Measurements from ENCODE around the gene XRCC4.

DNA sequence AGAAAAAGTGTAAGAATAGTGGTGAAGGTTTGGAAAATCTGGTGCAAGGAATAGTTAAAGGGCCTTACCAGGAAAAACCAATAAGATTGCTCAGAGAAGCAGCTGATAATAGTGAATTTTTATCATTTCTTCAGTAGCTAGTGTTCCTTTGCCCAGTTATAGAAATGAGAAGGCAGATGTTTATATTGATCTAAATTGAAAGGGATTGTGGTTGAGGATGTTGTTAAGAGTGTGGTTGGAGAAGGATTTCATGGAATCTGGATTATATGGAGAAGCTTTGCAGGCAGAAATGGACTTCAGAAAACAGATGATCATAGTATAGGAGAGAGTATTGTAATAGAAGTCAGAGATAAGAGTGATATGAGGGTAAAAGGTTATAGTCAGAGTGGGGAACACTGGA is 102.6 kb downstream of the XRCC4 start:
- TF ChIP-seq POLR2AphosphoS5 (IDR thresholded peaks at IDR 0.05): no peak
- TF ChIP-seq CTCF (IDR thresholded peaks at IDR 0.05; ENCODE audit: poor library complexity, severe bottlenecking): no peak
- no peak for TF ChIP-seq REST (IDR thresholded peaks at IDR 0.05; ENCODE audit: borderline replicate concordance)
- no peak for TF ChIP-seq EP300 (conservative IDR thresholded peaks at IDR 0.05; ENCODE audit: poor library complexity, severe bottlenecking)
- TF ChIP-seq EZH2 (IDR thresholded peaks at IDR 0.05; ENCODE audit: borderline replicate concordance, insufficient read depth, low read length, poor library complexity, severe bottlenecking): no peak
- no peak for TF ChIP-seq TAF1 (IDR thresholded peaks at IDR 0.05; ENCODE audit: low read depth)
- TF ChIP-seq SMC3 (conservative IDR thresholded peaks at IDR 0.05; ENCODE audit: poor library complexity): no peak
- no peak for TF ChIP-seq RAD21 (conservative IDR thresholded peaks at IDR 0.05)
- TF ChIP-seq MXI1 (conservative IDR thresholded peaks at IDR 0.05; ENCODE audit: poor library complexity, severe bottlenecking): no peak
